D341Med (cell line): ENCODE results near the gene AVP.
A peak's percentile ranks its signal among the peaks of the same experiment; 100 is the strongest.

ENCODE experiments used
- DNase-seq: peaks from one replicate; pipeline ENCODE4 v3.0.0; 2012; ENCODE audit warnings: low spot score

Gene AVP

DNA sequence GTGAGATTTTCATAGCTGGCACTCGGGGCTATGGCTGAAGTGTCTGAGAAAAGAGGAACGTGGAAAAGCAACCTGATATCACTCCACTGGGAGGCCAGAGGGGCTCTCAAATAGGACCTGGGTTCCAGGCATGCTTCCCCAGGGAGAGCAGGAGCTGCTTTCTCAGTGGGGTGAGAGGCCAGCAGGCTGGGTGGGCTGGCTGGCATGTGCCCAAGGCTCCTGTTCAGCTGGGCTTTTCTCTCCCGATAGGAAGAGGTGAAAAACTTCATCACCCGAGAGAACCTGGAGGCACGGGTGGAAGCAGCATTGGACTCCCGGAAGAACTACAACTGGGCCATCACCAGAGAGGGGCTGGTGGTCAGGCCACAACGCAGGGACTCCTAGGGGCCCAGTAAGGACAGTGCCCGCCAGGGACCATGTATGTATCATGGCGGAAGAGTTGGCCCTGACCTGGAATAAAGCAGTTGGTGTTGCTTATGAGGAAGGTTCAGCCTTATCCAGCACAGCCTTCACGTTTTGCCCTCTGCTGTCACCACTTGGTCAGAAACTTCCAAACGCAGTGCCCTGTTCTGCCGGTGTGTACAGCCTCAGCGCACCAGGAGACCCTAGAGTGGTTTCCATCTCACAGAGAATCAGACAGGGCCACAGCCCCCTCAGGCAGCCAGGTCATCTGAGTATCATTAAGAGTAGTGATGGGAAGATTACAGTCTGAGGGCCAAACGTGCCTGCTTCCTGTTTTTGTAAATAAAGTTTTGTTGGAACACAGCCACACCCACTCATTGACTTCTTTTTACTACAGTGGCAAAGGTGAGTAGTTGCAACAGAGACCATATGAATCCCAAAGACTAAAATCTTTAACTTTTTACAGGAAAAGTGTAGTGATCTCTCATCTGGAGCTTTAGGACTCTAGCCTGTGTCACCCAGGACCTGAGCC lies 36.8 kb downstream of the AVP start:
- no peak for DNase-seq

GRCh38 chr20:3046677-3047462 lies 37.7 kb downstream of the AVP start:
- peak; percentile 67 for DNase-seq

- DNase-seq, result peak; percentile 94
Measured at GRCh38 chr20:3045816-3046676, 38.5 kb downstream of the AVP start, which contains the start of gene MRPS26. TSS of gene MRPS26 (plus strand) at chr20:3046052. CDS start at chr20:3046069, 17 bp downstream.

DNA sequence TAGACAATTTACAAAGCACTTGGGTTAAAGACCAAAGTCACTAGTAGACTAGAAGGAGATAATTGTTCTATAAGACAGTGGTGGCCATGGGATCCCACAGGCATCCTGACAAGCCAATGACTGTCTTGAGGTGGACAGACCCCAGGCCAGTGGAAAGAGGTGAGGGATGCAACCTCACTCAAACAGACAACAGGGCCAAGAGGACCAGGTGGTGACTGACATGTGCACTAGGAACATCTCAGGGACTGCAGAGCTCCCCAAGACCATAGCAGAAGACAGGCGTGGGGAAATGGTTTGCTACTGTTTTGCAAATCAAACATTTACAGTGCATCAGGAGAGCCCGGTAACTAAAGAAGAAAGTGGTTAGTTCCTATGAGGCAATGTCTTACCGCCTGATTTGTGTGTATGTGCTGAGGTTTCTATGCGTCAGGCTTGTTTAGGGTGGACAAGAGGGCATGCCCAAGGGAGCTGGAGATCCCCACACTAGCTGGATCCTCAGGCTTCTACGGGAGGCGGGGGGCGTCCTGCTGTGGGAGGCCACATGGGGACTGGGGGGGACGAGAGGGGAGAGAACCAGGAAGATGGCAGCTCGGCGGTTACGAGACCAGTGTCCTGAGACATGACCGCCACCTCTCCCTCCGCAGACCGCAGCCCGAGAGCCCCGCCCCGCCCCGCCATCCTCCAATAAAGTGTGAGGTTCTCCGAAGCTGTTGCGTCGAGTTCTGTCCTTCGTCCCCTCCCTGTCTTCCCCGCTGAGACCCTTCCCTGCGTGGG lies 39.3 kb downstream of the AVP start:
- no peak for DNase-seq

GRCh38 chr20:3044336-3044965 lies 40.1 kb downstream of the AVP start:
- DNase-seq, result no peak

DNA sequence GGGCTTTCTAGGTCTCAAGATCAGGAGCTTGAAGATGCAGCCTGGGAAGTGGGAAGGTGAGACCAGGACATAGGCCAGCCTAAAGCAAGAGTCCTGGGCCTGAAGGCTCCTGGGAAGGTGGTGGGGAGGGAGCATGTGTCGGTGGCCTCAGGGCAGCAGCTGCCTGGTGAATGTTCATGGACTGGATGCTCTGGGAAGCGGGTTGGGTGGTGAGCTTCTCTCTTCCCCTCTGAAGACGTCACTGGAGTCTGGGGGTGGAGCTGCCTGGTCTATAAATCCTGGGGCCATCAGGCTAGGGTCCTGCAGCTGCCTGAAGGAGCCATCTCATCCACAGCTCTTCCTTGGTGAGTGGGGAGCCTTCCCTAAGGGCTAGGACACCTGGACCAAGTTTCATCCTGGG lies 41.2 kb downstream of the AVP start, which contains the start of gene GNRH2:
Gene GNRH2, plus strand, starts transcription at position 301 of the 400 bp plus-strand sequence. CDS start 793 bp downstream, outside the sequence.
- no peak for DNase-seq

DNA sequence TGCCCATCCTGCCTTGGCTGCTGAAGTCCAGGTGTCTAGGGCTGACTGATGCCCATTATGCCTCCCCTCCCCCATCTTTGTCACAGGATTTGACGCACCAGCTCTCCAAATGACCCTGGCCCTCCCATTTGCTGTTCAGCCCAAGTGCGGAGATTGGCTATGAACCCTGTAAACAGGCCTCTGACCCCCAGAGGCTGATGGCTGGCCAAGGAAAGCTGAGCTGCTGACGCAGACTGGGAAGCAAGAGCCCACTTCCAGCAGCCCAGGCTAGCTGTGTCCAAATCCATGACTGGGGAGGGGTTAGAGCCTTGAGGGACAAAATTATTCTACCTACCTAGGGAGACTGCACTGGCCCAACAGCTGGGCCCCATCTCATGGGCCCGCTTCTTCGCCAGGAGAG lies 41.9 kb downstream of the AVP start:
- DNase-seq, result no peak

DNA sequence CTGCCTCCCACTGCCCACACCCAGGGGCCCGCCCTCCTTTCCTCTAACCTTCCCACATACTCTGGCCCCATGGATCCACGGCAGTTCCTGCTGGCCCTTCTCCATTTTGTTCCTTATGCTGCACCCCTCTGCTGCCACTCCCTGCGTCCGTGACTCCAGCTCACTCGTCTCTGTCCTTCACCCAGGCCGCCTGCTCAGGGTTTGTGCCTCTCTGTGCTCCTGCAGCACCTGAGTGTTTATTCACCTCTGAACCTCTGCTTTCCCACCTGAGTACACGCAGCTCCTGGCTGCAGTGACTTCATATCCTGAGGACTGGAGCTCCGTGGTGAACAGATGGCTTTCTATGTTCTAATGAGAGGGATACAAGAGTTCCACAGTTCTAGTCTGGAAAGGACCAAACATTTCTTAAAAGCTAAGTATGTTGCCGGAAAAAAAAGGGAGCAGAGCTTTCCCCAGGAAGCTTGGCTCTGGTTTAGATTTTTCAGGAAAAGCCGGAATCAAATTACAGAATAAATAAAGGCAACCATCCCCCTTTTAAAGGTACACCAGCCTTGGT lies 42.6 kb downstream of the AVP start:
- no peak for DNase-seq

DNA sequence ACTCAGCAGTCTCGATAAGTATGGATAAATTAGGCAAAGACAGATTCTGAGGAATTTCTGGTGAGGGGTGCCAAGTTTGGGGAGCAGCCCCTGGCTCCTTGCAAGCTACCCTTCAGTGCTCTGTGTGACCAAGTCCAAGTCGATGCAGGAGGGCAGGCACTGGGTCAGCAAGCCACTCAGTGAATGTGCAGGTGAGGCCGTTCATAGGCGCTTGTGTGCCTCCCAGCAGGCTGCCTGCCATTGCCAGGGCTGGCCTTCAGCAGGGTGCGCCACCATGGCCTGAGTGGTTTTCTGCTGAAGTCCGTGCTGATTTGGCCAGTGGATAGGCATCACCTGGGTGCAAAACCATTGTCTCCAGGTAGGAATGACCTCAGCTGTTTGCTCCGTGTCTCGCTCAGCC lies 44.4 kb downstream of the AVP start:
- DNase-seq, result no peak

- no peak for DNase-seq
Measured at GRCh38 chr20:3039426-3039825, 45.1 kb downstream of the AVP start.

GRCh38 chr20:3038454-3038853 lies 46.1 kb downstream of the AVP start:
- DNase-seq, result no peak

DNA sequence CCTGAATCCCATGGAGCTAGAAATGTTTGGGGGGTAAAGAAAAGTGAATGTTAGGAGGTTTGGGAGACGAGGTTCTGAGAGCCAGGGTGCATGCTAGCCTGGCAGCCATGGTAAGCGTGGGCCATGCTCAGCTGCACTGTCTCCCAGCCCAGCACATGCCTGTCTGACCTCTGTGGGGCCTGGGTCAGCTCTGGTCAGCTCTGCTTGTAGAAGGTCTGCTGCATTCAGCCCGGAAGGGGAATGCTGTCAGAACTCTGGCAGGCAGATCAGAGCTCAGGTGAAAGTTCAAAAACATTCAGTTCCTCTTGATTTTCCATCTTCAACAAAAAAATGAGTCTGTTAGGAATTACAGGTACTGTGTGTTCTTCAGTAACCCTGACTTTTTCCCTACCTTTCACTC lies 46.9 kb downstream of the AVP start:
- no peak for DNase-seq

- no peak for DNase-seq
Measured at GRCh38 chr20:3032624-3033023, 51.9 kb downstream of the AVP start.
